PFSK-1 (cell line): ENCODE data around the gene C2orf69.

Experiments used
- FOXP2 ChIP-seq: optimal IDR thresholded peaks from 2 replicates; pipeline ENCODE3; 2011; ENCODE audit warnings: borderline replicate concordance, control low read depth, inconsistent platforms; ENCODE audit not compliant: insufficient read depth; ENCODE audit errors: extremely low read length, extremely low read depth
- POLR2AphosphoS5 ChIP-seq: IDR thresholded peaks from 2 replicates; pipeline ENCODE4 v1.6.1; 2012; ENCODE audit warnings: low read depth, mild to moderate bottlenecking, control low read depth, low read length, moderate library complexity
- SIN3A ChIP-seq: IDR thresholded peaks from 2 replicates; pipeline ENCODE4 v1.6.1; 2012; ENCODE audit warnings: mild to moderate bottlenecking, low read length, moderate library complexity, borderline replicate concordance; ENCODE audit not compliant: insufficient read depth
- TAF1 ChIP-seq: IDR thresholded peaks from 2 replicates; pipeline ENCODE4 v1.6.1; 2012; ENCODE audit warnings: low read length, control low read depth, borderline replicate concordance; ENCODE audit not compliant: insufficient read depth
- TF ChIP-seq, protein P1 (sequence below), 2 experiments: IDR thresholded peaks; 2 replicates each; pipeline versions ENCODE4 v1.6.1 to v1.8.0; 2011 to 2012; ENCODE audit warnings: low read depth in 2 of 2, low read length in 2 of 2, control low read depth in 1 of 2, inconsistent platforms in 1 of 2, mild to moderate bottlenecking in 1 of 2, moderate library complexity in 1 of 2; ENCODE audit not compliant: insufficient read depth in 1 of 2

- TF ChIP-seq, protein P1, sequence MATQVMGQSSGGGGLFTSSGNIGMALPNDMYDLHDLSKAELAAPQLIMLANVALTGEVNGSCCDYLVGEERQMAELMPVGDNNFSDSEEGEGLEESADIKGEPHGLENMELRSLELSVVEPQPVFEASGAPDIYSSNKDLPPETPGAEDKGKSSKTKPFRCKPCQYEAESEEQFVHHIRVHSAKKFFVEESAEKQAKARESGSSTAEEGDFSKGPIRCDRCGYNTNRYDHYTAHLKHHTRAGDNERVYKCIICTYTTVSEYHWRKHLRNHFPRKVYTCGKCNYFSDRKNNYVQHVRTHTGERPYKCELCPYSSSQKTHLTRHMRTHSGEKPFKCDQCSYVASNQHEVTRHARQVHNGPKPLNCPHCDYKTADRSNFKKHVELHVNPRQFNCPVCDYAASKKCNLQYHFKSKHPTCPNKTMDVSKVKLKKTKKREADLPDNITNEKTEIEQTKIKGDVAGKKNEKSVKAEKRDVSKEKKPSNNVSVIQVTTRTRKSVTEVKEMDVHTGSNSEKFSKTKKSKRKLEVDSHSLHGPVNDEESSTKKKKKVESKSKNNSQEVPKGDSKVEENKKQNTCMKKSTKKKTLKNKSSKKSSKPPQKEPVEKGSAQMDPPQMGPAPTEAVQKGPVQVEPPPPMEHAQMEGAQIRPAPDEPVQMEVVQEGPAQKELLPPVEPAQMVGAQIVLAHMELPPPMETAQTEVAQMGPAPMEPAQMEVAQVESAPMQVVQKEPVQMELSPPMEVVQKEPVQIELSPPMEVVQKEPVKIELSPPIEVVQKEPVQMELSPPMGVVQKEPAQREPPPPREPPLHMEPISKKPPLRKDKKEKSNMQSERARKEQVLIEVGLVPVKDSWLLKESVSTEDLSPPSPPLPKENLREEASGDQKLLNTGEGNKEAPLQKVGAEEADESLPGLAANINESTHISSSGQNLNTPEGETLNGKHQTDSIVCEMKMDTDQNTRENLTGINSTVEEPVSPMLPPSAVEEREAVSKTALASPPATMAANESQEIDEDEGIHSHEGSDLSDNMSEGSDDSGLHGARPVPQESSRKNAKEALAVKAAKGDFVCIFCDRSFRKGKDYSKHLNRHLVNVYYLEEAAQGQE (IDR thresholded peaks at IDR 0.05; ENCODE audit: insufficient read depth in 1 of 2, low read depth in 2 of 2, low read length in 2 of 2): no peak
- TF ChIP-seq FOXP2: no peak
- TF ChIP-seq TAF1: no peak
- no peak for TF ChIP-seq POLR2AphosphoS5
- no peak for TF ChIP-seq SIN3A
Measured at GRCh38 chr2:199950396-199950795, 39.3 kb downstream of the C2orf69 start.
